GM18526 (cell line): ENCODE measurements around the gene MUC5B.

Source experiments
- POLR2A ChIP-seq: IDR thresholded peaks from 3 replicates; pipeline ENCODE4 v1.6.1; 2011; ENCODE audit not compliant: insufficient read length; ENCODE audit errors: extremely low read depth

Gene MUC5B

DNA sequence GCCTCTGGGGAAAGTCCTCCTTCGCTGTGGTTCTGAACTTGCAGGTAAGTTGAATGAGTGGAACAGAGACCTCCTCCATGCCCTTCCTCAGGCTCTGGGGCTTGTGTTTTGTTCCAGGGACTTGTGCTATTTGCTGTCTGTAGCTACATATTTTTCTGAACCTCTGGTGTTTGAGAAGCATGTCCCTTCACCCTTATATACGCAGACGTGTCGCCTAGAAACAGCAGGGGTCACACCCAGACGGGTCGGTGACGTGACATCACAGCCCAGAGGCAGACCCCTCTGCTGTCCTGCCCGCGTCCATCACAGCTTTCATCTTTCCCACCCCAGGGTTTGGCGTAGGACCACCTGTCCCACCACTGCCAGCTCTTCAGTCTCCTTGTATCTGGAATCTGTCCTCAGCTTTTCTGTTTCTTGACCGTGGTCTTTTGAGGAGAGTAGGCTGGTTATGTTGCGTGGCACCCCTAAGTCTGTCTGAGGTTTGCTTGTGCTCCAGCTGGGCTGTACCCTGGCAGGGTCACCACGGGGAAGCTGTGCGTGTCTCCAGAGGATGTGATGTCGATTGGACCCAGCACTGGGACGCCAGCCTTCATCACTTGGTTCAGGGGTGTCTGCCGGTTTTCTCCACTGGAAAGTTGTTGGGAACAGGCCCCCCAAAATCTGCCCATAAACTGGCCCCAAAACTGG is 13.4 kb upstream of the MUC5B start:
- TF ChIP-seq POLR2A = no peak

DNA sequence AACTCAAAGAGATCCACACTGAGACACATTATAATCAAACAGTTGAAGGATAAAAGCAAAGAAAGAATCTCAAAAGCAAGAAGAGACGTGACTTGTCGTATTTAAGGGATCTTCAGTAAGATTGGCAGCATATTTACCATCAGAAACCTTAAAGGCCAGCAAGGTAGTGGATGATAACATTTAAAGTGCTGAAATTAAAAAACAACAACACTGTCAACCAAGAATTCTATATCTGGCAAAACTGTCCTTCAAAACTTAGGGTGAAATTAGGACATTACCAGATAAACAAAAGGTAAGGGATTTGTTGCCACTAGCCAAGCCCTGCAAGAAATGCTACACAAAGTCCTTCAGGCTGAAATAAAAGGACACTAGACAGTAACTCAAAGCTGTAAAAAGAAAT is 11.0 kb upstream of the MUC5B start:
- TF ChIP-seq POLR2A = no peak

DNA sequence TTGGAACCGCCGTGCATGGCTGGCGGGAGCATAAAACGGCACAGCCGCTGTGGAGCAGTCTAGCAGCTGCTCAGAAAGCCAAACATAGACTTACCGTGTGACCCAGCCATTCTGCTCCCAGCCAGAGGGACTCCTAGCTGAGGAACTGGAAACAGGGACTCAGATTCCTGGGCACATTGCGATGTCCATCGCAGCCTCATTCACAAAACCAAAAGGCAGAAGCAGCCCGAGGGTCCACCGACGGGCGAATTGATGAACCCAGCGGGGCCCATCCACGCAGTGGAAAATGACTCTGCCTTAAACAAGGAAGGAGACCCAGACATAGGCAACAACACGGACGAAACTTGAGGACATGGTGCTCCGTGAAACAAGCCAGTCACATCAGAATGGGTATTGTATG is 5.7 kb upstream of the MUC5B start:
- no peak for TF ChIP-seq POLR2A

DNA sequence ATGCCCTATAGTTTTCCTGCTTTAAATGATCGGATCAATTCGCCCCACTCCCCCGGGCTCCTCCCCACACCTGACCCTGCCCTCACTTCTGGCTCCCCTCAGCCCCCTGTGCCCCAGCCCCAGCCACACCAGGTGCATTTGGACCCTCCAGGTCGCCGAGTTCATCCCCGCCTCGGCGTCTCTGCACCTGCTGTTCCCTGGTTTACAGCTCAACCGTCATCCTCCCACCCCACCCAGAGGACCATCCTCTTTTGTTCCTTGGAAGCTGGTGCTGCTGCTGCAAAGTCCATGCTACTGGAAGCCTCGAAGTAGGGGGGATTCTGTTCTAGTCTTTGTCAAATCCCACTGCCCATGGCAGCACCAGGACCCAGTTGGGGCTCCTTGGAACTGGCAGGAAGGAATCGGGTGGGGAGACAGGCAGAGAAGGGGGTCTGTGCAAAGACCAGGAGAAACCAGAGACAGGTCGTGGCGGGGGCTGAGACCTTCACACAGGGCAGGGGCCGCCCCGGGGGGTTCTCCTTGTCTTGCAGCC is 4.5 kb upstream of the MUC5B start:
- TF ChIP-seq POLR2A = no peak

DNA sequence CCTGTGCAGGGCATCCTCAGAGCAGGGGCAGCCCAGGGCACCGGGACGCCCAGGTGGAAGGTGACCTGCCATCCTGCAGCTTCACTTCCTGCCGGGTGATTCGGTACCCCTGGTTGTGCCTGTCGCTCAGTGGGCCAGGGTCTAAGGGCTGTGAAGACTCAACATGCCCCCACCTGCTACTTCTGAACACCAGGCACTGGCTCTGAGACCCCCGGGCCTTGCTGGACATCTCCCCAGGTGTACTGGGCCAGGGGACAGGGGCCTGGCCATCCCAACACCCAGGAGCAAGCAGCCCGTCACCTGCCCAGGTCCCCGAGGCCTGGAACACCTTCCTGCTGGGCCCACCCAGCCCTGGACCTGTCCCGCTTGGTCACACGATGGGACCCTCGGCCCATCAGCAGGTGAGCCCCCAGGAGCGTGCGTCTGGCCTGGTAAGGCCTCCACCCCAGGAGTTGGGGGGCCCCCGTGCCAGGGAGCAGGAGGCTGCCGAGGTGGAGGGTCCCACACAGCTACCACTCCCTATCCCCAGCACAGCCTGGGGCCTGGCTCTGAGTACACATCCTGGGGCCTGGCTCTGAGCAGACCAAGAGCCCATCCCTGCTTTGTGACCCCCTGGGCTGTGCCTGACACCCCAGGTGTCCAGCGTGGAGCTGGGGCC is 3.9 kb upstream of the MUC5B start:
- no peak for TF ChIP-seq POLR2A

DNA sequence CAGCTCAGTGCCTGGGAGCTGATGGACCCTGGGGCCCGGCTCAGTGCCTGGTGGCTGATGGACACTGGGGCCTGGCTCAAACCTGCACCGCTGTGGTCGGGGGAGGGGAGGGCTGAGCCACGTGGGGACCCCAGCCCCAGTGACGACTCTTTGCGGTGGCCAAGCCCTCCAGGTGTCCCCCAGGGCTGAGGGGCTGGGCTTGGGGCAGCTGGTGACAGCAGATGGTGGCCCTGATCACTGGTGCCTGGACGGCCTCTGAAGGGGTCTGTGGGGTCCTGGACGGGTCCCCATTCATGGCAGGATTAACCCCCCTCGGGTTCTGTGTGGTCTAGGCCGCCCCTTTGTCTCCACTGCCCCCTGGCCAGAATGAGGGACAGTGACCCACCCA is 3.4 kb upstream of the MUC5B start:
- no peak for TF ChIP-seq POLR2A

DNA sequence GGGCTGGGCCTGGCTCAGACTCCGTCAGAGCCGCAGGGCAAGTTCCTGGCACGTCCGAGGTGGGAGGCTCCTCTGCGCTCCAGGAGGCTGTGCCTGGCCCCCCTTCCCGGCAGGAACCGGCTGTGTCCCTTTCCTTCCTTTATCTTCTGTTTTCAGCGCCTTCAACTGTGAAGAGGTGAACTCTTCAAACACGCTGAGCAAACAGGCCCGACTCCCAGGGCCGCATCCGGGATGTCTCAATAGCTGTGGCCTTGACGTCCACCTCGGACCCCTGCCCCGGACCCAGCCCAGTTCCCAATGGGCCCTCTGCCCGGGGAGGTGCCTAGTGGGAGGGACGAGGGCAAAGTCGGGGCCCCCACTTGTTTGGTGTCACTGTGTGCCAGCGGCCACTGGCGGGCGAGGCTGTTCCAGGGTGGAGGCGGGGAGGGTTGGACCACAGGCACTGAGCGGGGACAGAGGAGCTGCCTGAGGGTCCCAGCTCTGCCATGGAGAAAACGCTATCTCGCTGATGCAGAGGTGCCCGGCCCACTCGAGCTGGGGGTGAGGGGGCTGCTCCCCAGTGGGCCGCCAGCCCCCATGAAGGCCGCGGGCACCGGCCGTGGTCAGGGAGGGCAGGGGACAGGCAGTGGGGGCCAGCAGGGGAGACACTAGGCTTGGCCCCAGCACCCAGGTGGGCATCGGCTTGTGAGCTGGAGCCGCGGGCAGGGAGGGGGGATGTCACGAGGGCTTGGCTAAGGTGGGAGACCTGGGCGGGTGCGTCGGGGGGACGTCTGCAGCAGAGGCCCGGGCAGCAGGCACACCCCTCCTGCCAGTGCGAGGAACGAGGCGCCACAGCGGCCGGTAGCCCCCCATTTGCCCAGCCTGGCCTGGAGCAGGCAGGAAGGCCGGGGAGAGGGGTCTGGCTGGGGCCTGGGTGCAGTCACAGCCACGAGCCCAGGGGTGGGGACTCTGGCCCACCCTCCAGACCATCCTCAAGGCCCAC is 2.7 kb upstream of the MUC5B start:
- TF ChIP-seq POLR2A = no peak

DNA sequence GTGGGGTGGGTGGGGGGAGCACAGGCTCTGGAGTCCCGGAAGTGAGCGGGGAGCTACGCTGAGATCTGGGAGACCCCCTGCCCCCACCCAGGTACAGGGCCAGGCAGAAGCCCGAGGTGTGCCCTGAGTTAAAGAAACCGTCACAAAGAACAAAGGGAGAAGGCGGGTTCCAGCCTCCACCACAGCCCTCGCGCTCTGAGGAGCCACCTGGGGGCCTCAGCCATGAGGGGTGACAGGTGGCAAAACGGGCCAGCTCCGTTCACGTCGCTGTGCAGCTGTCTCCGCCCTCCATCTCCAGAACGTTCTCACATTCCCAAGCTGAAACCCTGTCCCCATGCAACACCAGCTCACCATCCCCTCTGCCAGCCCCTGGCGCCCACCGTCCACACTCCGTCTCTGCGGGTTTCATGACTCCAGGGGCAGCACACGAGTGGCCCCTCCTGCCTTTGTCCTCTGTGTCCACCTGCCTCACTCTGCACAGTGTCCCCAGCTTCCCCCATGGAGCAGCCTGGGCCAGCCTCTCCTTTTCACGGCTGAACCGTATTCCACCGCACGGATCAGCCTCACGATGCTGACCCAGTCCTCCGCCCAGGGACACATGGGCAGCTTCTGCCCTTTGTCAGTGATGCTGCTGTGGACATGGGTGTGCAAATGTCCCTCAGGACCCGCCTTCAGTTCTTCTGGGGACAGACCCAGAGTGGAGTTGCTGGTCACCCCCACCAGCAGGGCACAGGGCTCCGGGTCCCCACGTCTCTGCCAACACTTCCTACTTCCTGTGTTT is 1.7 kb upstream of the MUC5B start:
- no peak for TF ChIP-seq POLR2A

DNA sequence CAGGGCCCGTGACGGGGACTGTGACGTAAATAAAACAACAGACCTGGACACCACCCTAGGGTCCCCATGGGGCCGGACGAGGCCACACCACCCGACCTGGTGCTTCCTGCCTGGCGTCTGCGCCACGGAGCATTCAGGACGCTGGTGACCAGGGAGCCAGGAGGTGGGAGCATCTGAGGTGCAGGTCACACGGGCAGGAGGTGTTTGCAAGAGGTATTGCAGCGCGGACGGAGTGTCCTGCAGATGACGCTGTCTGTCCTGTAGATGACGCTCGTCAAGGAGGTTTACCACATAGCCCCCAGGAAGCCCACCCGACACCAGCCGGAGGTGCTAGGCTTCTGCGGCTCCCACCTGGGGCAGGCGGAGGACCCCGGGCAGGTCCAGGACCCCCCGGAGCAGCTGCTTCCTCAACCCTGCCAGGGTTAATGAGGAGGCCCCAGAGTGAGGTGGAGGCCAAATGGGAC is 986 bp upstream of the MUC5B start:
- no peak for TF ChIP-seq POLR2A

DNA sequence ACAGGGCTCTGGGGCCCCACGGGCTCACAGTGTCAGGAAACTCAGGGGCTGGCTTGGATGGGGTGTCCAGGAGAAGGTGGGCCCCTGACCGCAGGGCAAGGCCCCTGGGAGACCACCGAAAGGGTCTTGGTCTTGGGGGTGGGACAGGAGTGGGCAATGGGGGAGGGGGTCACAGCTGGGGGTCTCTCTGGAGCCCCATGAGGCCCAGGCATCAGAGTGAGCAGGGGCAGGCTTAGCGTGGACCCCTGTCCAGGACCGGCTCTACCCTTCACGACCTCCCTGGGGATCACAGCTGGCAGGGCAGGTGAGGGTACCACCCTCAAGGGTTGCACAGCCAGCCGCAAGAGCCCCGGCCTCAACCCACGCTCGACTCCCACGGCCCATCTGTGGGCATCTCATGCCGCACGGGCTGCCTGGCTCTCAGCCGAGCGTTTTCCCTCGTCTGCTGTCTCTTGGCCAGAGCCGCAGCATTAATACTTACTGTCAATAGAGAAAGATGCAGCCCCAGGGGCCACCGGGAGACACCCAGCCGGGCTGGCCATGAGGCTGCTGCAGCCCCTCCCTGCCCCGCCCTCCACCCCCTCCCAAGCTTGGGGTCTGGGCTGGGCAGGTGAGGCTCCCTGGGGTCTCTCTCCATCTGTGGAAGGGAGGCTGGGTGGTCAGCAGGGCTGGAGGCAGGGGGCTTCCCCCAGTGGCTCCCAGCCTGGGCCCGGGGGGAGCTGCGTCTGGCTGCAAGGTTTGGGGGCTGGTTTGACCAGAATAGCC is 662 bp downstream of the MUC5B start:
- TF ChIP-seq POLR2A = no peak

DNA sequence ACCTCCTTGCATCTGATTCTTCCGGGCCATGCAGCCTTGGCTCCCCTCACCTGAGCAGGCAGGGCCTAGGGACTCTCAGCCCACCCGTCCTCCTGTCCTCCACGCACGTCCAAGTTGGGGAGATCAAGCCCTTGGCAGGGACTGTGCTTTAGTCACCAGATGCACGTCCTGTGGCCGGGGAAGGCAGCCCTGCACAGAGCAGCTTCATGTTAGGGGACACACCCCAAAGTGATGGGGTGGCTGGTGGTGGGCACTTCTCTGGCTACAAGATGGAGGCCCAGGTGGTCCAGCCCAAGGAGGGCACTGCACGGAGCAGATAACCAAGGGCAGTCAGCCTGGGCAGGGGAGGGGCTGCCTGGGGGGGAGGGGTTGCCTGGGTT is 1.2 kb downstream of the MUC5B start:
- TF ChIP-seq POLR2A = no peak

DNA sequence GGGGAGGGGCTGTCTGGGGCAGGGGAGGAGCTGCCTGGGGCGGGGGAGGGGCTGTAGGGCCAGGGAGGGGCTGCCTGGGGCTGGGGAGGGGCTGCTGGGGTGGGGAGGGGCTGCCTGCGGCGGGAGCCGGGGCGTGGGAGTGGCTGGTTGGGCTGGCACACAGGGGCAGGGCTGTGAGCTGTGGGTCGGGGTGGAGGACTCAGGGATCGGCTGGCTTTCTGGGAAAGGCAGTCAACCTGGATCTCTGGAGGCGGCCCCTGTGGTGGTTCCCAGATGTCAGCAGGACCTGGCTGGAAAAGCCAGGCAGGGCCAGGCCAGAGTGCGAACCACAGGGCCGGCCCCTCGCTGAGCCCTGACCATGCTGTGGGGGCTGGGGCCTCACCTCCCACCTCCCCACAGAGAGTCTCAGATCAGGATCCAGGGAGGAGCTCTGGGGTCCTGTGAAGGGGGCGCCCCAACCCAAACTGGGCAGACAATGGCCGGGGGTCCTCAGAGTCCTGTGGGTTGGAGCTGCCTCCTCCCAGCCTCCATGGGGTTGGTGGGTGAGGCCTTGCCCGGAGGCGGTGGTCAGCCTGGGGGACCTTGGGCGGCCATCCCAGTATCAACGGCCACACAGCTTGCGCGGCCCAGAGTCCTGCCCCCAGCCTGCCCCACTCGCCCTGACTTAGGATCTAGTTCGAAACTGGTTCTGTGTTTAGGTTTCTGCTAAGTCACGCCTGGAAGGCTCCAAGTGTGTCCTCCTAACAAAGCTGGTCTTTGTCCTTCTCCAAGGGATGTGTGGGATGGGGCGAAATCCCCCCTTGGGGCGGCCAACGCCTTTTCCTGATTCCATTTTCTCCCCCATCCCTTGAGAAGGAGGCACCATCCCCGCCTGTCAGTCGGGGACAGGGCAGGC is 1.9 kb downstream of the MUC5B start:
- no peak for TF ChIP-seq POLR2A
